Measurements from ENCODE around the gene ISG15. TPM values are rescaled to one million over a fixed set of nuclear protein-coding genes. Genes with fewer than 3 reads are reported as not detected.

The ISG15 gene
- total RNA-seq, 6 experiments from 2014 or later, result 38.4 to 89.1 (median 42.1) TPM

DNA sequence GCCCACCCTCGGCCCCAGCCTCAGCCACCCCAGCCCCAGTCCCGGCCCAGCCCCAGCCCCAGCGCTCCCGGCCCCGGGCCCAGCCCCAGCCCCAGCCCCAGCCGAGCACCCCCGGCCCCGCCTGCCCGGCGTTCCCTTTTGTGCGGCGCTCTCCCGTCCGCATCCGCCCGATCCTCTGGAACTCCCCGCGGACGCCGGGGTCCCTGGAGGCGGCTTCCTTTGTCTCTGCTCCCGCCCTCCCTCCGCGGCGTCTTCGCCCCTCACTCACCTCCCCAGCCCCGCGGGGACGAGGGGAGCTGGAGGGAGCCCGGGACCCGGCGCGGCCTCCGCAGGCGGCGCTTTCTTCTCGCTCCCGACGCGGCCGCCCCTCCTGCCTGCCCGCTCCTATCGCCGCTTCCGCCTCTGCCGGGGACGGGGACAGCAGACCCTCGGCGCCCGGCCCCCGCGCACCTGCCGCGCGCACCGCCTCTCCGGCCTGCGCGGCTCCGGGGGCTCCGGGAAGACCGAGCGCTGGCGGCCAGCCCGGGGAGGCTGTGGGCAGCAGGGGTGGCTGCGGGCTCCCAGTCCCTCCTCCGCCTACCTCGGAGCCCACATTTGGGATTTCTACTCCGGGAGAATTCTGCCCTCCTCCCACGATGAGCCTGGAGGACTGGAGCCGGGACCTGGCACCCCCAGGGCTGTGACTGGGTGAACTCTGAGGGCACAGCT is 20.6 kb downstream of the ISG15 start:
- Mint-ChIP-seq H3K9me3 (no peaks in the 10 kb centered on the region), H3K27ac (no peak overlapping the region), H3K4me3 (no peak overlapping the region), H3K4me1 (ENCODE audit: low read depth) (peaks cover 8% of the 10 kb centered on the region; the same call in 1 of the 2 replicates), H3K36me3 (ENCODE audit: low read depth) (no peaks in the 10 kb centered on the region), H3K27me3 (ENCODE audit: insufficient read depth) (peaks cover 4% of the 10 kb centered on the region)
- TF ChIP-seq CTCF (IDR thresholded peaks at IDR 0.05), result no peak
- no peak for DNase-seq

GRCh38 chr1:1034439-1034781 is 21.1 kb downstream of the ISG15 start:
- no peak for TF ChIP-seq CTCF (IDR thresholded peaks at IDR 0.05)
- peaks cover 4% of the 10 kb centered on the region for H3K27me3 Mint-ChIP-seq (ENCODE audit: insufficient read depth)

DNA sequence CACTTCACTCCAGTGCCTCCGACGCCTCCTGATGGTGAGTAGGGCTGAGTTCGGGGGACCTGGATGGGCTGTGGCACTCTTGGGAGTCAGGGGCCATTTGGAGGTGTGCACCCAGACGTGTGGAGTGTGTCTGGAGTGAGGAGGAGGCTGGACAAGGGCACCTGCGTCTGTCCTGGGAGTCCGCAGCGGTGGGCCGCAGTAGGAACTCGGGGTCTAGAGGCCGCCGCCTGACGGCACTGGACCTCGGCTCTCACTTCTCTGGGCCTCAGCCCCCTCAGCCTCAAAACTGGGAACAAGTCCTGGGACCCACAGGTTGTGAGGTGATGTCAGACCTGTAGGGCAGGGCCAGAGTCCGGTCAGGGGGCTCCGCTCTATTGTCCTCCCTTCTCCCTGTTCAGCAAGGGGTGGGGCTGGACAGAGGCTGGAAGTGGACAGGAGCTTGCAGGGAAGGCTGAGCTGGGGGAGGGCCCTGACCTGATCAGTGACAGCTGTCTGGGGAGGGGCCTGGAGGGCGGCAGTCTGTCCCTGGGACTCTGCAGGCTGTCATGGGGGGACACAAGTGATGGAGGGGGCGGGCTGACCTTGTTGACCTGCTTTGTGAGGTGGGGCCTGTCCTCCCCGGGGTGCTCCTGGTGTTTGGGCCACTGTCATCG is 22.1 kb downstream of the ISG15 start:
- Mint-ChIP-seq H3K9me3 (no peaks in the 10 kb centered on the region), H3K4me3 (no peak overlapping the region), H3K27me3 (ENCODE audit: insufficient read depth) (peaks cover 6% of the 10 kb centered on the region), H3K27ac (no peak overlapping the region), H3K4me1 (ENCODE audit: low read depth) (peaks cover 8% of the 10 kb centered on the region; the same call in 1 of the 2 replicates), H3K36me3 (ENCODE audit: low read depth) (no peaks in the 10 kb centered on the region)
- no peak for TF ChIP-seq CTCF (IDR thresholded peaks at IDR 0.05)
- no peak for DNase-seq

More at GRCh38 chr1:1034439-1034781, 21.1 kb downstream of the ISG15 start:
- H3K4me1 Mint-ChIP-seq (ENCODE audit: low read depth), result peaks cover 8% of the 10 kb centered on the region; the same call in 1 of the 2 replicates
- H3K4me3 Mint-ChIP-seq, result no peak overlapping the region
- no peaks in the 10 kb centered on the region for H3K9me3 Mint-ChIP-seq
- no peak overlapping the region for H3K27ac Mint-ChIP-seq
- H3K36me3 Mint-ChIP-seq (ENCODE audit: low read depth), result no peaks in the 10 kb centered on the region
- no peak for DNase-seq

- Mint-ChIP-seq H3K9me3 (no peaks in the 10 kb centered on the region), H3K4me1 (ENCODE audit: low read depth) (peaks cover under 1% of the 10 kb centered on the region; the same call in 1 of the 2 replicates), H3K27me3 (ENCODE audit: insufficient read depth) (peaks cover 3% of the 10 kb centered on the region), H3K27ac (no peak overlapping the region), H3K36me3 (ENCODE audit: low read depth) (no peaks in the 10 kb centered on the region), H3K4me3 (no peak overlapping the region)
- DNase-seq, result no peak
- TF ChIP-seq CTCF (IDR thresholded peaks at IDR 0.05), result no peak
These were observed 24.4 kb downstream of the ISG15 start for GRCh38 chr1:1037366-1038327.

DNA sequence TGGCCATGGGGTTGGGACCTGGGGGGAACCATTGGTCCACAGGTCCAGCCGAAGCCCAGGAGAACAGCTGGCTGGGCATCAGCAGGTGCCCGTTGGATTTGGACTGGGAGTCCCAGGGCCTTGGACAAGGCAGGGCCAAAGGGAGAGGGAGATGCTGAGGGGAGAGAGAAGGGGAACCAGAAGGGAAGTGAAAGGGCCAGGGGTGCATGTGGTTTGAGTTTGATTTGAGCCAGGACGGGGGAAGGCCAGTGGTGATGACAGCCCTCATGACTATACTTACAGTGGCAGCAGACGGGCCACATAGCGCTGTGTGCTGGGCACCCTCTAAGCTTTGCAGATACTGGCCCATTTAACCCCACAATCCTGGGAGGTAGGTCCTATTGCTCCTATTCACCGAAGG is 25.4 kb downstream of the ISG15 start:
- no peaks in the 10 kb centered on the region; the same call in 1 of the 2 replicates for H3K4me1 Mint-ChIP-seq (ENCODE audit: low read depth)
- TF ChIP-seq CTCF (IDR thresholded peaks at IDR 0.05), result no peak
- H3K4me3 Mint-ChIP-seq, result no peak overlapping the region
- no peak overlapping the region for H3K27ac Mint-ChIP-seq
- no peaks in the 10 kb centered on the region for H3K9me3 Mint-ChIP-seq
- H3K36me3 Mint-ChIP-seq (ENCODE audit: low read depth), result peaks cover 5% of the 10 kb centered on the region; the same call in 1 of the 2 replicates
- no peak for DNase-seq
- H3K27me3 Mint-ChIP-seq (ENCODE audit: insufficient read depth), result peaks cover 7% of the 10 kb centered on the region

Measured in HFFc6 (cell line).